HG03135 (cell line): ENCODE data around the gene SCAND1.
"Not testable (repeated sequence)": the region's sequence is repeated elsewhere in the genome, so short reads cannot be mapped to it uniquely, and the experiment has no call there.

Experiments used
- ATAC-seq: cut with Tn5 transposase; IDR thresholded peaks from one replicate; pipeline ENCODE4 v1.9.1; 2021; ENCODE audit warnings: mild to moderate bottlenecking, moderate library complexity; ENCODE audit not compliant: unreplicated experiment

Gene SCAND1

DNA sequence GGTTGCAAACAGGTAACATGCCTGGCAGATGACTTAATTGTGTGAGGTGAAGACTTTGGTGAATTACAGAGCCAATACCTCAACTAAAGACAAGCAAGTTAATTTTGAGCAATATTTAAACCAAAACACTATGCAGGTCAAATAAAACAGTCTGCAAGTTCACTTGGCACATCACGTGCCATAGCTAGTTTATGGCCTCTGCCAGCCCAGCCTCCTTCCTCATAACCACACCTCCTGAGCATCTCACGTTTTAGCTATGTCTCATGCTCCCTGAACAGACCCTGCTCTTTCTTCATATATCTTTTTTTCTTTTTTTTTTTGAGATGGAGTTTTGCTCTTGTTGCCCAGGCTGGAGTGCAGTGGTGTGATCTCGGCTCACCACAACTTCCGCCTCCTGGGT, 9.6 kb upstream of the SCAND1 start:
- no peak for ATAC-seq

DNA sequence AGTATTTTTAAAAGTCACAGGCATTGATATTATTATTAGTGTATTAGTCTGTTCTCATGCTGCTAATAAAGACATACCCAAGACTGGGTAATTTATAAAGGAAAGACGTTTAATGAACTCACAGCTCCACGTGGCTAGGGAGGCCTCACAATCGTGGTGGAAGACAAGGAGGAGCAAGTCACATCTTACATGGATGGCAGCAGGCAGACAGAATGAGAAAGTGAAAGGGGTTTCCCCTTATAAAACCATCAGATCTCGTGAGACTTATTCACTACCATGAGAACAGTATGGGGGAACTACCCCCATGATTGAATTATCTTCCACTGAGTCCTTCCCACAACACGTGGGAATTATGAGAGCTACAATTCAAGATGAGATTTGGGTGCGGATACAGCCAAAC, 5.0 kb upstream of the SCAND1 start:
- ATAC-seq = not testable (repeated sequence)

DNA sequence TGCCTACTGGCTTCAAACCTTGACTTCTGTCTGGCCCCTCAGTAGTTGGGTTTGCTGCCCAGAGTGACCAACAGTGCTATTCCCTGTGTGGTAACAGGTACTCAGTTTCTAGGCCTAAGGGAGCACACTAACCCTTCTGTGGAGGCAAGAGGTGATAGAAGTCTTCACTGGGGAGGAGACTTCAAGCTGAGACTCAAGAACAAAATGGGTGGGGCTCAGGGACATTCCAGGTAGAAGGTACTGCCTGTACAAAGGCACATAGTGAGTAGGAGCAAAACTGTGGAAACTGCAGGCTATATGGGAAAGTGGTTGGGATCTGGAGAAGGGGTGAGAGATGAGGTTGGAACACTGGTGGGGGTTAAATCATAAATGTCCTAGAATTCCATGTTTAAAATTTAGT, 2.3 kb upstream of the SCAND1 start:
- no peak for ATAC-seq

DNA sequence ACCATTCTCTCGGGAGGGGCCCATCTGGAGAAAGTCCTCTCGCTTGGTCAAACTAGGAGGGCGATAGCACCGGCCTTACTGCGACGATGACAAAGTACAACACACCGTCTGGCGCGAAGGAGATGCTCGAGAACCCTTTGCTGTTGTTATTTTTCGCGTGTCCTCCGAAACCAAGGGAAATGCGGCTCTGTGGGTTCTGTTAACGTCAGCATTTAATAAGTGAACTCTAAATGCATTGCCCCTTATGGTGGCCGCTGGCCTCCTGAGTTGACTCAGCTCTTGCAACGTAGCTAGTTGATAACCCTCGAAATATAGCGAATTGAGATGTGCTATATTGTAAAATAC, 577 bp upstream of the SCAND1 start:
- no peak for ATAC-seq

DNA sequence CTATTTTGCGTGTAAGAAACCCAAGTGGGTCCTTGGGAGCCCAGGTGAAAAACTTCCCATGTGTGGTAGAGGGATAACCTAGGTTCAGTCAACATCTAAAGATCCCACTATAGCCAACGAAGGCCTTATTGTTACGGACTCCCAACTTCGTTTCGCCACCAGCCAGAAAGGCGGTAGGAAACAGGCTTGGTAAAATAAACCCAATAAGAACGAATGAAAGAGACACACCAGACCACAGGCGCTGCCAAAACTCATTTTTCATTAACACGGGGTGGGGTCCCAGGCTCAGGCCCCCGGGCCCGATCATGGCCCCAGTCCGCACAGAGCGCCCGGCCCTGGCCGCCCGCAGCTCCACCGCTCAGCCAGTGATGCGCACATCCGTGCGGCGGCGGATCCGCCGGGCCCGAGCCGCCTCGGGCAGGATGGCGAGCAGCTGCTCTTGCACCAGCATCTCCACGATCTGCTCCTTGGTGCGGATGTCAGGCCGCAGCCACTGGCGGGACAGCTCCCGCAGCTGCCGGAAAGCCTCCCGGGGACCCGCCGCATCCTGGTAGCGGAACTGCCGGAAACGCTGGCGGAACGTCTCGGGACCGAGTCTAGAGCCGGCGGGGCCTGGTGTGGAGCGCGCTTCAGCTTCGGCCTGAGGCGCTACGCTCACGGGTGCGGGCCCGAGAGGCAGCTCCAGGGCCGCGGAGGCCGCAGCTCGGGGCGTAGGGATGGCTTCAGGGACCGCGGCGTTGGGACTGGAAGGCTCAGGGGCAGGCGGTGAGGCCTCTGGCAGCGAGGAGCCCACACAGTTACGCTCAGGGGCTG, 709 bp downstream of the SCAND1 start:
- ATAC-seq = peak; percentile 35

DNA sequence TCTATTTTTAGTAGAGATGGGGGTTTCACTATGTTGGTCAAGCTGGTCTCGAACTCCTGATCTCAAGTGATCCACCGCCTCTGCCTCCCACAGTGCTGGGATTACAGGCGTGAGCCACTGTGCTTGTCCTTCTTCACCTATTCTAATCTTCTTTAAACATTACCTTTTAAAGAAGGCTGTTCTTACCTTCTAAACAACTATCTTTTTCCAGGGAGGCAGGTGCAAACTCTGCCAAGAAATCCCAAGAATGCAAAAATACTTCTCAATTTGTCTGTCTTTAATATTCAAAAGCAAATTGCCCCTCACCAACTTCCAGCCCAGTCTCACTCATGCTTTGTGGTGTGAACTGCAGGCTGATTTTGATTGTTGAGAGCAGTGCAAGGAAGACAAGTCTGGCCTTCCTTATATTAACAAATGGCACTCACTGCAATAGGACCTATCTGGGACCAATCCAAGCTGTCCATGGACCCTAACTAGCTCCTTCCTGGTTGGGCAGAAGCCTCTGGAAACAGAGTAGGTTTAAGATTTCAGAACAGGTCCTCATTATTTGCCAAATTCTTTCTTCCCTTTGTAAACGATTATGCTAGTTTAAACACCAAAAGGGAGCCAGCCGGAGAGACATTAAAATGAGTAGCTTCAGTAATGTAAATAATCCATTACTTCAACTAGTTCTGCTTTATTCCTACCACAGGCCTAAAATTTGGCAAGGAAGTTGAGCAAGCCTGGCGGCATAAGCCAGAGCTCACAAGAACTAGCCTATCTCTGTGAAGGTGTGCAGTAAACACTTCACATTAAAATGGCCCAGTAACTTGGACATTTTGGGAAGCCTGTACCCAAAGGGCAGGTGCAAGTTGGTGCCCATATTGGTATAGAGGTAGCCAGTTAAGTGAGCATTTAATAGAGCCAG, 1.6 kb downstream of the SCAND1 start:
- no peak for ATAC-seq

DNA sequence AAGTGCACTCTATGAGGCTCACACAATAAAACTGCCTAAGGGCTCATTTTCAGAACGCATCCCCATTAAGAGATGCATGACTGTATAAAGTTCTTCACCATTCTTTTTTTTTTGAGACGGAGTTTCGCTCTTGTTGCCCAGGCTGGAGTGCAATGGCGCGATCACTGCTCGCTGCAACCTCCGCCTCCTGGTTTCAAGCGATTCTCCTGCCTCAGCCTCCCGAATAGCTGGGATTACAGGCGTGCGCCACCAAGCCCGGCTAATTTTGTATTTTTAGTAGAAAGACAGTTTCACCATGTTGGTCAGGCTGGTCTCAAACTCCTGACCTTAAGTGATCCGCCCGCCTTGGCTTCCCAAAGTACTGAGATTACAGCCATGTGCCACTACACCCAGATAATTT, 2.2 kb downstream of the SCAND1 start:
- not testable (repeated sequence) for ATAC-seq

DNA sequence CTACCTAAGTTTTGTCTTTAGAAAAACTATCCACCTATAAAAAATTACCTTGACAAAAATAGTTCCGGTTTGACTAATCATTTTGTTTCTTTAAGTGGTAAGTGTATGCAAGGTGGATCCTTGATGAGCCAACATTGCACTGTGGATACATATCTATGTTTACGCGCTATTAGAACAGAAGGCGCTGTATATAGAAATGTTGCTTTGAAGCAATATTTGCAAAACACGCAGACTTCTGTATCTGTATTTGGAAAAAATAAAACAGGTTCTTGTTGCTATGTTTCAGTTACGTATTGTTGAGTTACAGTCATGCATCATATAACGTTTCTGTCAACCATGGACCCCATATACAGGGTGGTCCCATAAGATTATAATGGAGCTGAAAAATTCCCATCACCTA, 4.2 kb downstream of the SCAND1 start:
- ATAC-seq = no peak

DNA sequence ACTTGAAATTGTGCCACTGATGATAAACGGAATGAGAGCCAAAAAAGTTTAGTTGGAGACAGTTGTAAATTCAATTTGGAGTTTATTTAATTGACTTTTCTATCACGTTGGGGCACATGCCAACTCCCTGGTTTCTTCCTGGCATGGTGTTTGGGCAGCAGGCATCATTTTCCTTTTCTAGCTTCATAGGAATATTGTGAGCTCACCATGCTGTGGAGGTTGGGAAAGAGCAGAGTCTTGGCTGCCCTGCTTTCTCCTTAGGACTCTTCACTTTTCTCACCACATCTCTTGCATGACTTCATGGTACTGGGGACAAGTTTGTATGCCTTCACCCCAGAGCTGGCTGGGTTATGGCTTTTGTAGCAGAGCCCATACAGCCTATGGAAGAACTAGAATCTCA, 6.4 kb downstream of the SCAND1 start:
- no peak for ATAC-seq

DNA sequence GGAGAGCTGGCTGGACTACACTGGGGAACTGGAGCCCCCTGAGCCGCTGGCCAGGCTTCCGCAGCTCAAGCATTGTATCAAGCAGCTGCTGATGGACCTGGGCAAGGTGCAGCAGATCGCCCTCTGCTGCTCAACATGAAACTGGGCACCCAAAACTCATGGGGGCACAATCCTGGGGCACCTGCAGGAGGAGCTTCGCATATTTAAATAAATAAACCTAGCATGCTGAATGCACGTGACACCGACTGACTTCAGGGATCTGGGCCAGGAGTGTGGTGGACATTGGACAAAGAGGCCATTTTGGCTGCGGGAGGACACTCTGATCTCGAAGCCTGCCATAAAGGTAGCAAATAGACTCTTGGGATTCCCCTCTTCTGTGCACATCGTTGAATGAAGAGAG, 6.8 kb downstream of the SCAND1 start:
- no peak for ATAC-seq

DNA sequence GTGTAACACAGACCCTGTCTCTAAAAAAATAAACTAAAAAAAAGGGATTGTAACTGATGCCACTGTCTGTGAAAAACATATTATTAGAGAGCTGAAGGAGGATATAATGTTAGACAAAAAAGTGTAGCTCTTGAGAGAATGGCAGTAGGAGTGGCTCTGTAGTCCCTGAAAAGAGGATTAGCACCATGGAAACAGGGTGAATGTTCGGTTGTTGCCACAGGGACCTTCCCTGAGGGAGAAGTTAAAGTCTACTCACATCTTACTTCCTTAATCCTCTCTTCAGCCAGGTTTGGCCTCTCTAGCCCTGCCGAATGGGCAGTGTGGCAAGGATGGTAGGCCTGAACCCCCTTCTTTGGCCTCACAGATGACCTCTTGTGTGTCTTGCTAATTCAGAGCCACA, 12.1 kb downstream of the SCAND1 start:
- no peak for ATAC-seq

DNA sequence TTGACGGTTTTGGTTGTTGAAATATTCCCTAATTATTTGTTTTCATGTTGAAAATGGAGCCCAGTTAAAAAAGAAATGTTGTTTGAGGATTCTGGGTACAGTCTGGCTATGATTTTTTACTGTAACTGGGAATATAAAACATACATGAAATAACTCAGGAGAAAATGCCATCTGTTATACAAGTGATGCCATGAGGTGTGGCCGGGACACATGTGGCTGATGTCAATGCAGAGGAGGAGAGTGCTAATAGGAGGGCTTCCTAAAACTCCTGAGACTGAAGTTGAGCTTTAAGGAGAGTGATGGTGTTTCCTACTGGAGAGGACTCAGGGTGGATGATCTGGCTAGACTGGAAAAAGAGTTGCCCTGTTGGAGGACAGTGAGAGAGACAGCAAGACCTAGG, 12.7 kb downstream of the SCAND1 start:
- ATAC-seq = no peak

DNA sequence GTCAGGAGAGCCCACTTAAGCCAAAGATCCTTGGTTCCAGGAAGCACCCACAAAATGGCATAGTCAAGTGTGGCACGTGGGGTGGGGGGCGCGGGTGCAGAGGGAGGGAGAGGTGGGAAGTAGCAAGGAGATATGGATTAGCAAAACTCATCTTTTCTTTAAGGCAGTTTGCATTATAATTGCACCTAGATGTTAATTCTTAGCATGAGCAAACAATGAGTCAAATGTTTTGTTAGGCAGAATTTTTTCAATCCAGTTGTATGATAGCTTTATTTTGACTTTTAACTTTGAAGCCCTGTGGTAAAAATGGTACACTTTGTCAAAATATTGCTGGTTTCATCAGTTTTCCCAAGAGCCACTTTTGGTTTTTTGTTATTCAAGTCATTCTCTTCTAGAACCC, 15.0 kb downstream of the SCAND1 start:
- no peak for ATAC-seq

DNA sequence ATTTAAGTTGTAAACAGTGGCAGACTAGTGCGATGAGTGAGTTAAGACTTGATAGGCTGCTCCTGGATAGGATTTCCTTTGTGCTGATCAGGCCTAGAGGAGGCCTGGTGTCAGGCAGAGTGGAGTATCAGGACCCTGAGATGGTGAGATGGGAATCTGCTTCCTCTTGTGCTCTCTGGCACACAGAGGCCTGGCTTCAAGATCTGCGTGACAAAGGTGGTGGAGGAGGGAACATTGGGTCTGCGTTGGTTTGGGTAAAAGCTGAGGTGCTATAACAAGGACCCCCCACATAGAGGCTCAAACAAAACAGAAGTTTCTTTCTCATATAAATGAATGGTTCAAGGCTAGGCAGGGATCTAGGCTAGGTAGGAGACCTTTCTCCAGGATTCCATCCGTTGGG, 20.3 kb downstream of the SCAND1 start:
- ATAC-seq = no peak

DNA sequence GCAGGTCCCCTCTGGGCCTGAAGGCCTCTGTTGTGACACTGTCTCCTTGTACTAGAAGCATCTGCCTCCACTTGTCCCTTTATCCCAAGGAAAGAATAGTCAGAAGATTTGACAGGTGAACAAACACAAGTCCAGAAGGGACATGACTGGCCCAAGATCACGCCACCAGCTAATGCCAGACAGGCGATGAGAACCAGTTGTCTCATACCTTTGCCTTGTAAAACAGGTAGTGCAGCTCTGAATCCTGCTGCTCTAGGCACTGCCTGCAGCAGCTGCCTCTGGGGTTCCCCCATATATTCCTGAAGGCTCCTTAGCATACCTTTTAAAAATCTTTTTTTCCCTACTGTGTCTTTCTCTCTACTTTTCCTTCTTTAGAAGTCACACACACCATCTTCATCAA, 25.0 kb downstream of the SCAND1 start:
- ATAC-seq = no peak

DNA sequence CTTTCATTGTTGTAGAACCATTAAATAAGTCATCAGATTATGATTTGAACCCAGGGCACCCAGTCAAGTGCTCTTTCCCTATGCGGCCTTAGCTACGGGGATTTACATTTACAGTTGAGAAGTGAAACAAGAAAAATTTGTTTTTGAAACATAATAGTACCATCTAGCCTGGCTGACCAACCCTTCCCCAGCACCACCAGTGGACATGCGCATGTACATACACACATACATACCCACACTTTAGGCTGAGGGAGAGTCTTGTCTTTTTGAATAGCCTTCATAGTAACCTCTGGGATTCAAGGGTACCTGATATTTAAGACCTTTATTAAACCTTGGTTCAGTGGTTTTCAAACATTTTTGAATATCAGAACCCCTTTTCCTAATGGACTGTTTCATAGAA, 33.8 kb downstream of the SCAND1 start:
- ATAC-seq = no peak

DNA sequence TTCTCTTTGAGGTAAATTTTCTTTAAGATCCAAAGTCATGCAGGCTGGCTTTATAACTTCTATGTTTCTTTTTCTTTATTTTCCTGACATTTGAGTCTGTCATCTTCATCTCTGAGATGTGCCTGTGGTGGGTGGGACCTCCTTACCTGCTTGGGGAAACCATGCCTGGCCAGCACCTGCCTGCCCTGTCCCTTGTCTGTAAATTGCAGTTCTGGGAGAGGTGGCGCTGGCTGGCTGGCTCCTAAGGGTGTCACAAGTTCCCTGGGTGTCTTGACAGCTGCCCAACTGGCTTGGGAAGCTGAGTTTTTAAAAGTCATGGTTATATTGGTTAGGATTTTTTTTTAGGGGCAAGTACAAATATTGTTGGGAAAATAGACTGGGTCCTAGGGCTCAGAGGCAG, 36.3 kb downstream of the SCAND1 start:
- no peak for ATAC-seq

DNA sequence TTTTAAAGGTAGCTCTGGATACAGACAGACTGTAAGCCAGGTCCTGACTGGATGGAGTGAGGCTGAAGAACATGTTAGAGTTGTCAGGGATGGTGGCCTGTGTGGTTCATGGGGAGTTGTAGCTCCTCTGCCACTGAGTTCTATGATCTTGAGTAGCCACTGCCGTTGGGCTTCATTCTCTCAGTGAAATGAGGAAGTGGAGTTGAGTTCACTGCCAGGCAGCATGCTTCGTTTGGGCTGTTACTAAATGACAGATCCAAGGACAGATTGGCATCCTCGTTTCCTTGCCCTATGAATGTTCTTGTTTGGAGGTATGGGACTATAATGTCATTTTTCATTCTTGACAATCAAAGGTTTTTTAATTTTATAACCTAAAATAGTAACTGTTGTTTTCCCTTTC, 37.2 kb downstream of the SCAND1 start:
- ATAC-seq = no peak

DNA sequence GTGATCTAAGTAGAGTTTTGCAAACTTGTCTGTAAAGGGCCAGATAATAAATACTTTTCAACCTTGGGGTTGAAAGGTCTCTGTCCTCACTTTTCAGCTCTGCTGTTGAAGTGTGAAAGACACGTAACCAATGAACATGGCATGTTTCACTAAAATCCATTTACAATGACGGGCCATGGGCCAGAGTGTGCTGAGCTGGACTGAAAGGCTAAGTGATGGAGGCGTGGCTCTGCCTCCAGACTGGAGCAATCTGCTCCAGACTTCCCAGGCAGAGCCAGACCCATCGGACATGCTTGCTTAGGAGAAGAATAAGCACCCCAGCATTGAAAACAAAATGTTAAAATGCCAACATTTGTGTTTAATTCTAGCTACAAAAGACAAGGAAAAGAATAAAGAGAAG, 41.4 kb downstream of the SCAND1 start:
- ATAC-seq = no peak

DNA sequence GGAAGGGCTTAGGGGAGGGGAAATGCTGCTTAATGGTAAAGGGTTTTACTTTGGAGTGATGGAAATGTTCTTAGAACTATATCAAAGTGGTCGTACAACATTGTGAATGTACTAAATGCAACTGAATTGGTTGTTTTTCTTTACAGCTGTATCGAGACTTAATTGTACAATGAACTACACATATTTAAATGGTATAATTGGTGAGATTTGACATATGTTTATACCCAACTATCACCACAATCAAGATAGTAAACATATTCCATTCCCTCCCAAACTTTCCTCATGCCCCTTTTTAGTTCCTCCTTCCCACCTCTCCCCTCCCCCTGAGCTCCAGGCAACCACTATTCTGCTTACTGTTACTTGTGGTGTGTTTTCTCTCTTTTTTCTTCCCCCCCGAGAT, 44.0 kb downstream of the SCAND1 start:
- no peak for ATAC-seq

DNA sequence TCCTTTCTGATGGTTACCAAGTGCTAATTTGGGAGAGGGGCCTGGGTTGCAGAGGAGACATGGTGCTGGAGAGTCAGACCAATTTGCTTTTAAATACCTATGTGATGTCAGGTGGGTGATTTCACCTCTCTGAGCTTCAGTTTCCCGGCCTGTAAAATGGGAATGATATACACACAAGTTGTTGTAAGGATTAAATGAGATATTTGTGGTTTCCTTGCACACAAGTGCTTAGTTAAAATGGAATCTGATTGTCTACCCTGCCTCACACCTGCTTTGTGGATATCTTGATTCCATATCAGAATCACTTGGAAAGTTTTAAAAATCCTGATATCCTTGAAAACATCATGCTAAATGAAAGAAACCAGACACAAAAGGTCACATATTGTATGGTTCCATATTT, 44.5 kb downstream of the SCAND1 start:
- no peak for ATAC-seq

DNA sequence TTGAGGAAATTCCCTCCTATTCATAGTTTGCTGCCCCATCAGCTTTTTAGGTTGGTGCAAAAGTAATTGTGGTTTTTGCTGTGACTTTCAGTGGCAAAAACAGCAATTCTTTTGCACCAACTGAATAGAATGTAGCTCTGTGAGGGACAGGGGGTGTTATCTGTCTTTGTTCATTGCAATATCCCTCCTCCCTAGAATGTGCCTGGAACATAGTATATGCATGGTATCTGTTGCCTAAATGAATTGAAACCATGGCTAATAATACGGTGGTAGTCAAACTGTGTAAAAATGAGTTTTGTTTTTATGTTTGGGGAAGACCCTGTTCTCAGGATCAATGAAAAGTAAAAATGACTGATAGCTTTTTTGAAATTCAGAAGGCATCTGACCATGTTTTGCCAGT, 45.1 kb downstream of the SCAND1 start:
- ATAC-seq = no peak
